RWPE2 (cell line): Measurements from ENCODE around the gene GRK5.

Source experiments
- ATAC-seq: fragments of 200-7000 bp; cut with Tn5 transposase; 3 replicates; pipeline ENCODE4 v1.9.1; 2021; ENCODE audit warnings: low read depth
- DNase-seq: peaks from one replicate; pipeline ENCODE4 v3.0.0-alpha.2; 2020; ENCODE audit warnings: low spot score
- H3K27ac ChIP-seq: fragments of 450-650 bp; 2 replicates; pipeline ENCODE4 v1.5.1; 2017; ENCODE audit warnings: mild to moderate bottlenecking; ENCODE audit not compliant: poor library complexity, severe bottlenecking
- H3K27me3 ChIP-seq: fragments of 250-450 bp; sonication (Bioruptor Pico); 2 replicates; pipeline ENCODE4 v1.5.1; 2021; ENCODE audit warnings: mild to moderate bottlenecking, moderate library complexity; ENCODE audit not compliant: insufficient read depth, poor library complexity, severe bottlenecking
- H3K36me3 ChIP-seq: fragments of 250-450 bp; sonication (Bioruptor Pico); 2 replicates; pipeline ENCODE4 v1.5.1; 2020; ENCODE audit warnings: low read depth, mild to moderate bottlenecking, moderate library complexity
- H3K4me1 ChIP-seq: fragments of 250-450 bp; sonication (Bioruptor Pico); 2 replicates; pipeline ENCODE4 v1.5.1; 2021; ENCODE audit warnings: mild to moderate bottlenecking, moderate library complexity; ENCODE audit not compliant: insufficient read depth, poor library complexity, severe bottlenecking
- H3K4me3 ChIP-seq: fragments of 250-450 bp; sonication (Bioruptor Pico); 2 replicates; pipeline ENCODE4 v1.5.1; 2021; ENCODE audit warnings: mild to moderate bottlenecking, moderate library complexity; ENCODE audit not compliant: severe bottlenecking
- H3K9me3 ChIP-seq: fragments of 250-450 bp; sonication (Bioruptor Pico); 2 replicates; pipeline ENCODE4 v1.5.1; 2021; ENCODE audit warnings: mild to moderate bottlenecking, moderate library complexity; ENCODE audit not compliant: severe bottlenecking
- TF ChIP-seq, protein P1 (sequence below): fragments of 450-650 bp; IDR thresholded peaks from one replicate; pipeline ENCODE4 v1.5.1; 2017; ENCODE audit warnings: mild to moderate bottlenecking, moderate library complexity; ENCODE audit not compliant: poor library complexity, severe bottlenecking

The GRK5 gene

DNA sequence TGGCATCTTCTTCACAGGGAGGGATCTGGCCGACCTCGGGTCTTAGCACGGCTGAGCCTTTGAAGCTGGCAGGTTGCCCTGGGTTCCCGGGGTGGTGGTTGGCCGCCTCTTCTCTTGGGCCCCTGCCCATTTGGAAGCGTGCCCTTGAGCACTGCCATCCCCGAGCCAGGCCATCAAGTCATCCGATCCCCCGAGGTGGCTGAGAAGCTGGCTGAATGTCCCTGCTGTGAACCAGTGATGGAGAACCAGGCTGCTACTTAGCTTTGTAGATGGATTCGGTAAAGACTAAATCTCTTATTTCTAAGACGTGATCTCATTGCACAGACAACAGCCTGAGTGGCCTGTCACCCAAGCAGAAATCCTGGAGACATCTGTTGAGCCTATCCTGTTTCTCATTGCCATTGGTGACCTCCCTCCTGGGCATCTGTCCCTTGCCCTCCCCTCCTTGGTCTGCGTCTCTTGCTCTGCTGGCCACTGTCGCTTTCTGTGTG lies 74.3 kb downstream of the GRK5 start:
- ATAC-seq (no peak), DNase-seq (no peak)
- no peak overlapping the region for H3K4me3 ChIP-seq
- no peak overlapping the region for H3K27ac ChIP-seq
- TF ChIP-seq, protein P1, sequence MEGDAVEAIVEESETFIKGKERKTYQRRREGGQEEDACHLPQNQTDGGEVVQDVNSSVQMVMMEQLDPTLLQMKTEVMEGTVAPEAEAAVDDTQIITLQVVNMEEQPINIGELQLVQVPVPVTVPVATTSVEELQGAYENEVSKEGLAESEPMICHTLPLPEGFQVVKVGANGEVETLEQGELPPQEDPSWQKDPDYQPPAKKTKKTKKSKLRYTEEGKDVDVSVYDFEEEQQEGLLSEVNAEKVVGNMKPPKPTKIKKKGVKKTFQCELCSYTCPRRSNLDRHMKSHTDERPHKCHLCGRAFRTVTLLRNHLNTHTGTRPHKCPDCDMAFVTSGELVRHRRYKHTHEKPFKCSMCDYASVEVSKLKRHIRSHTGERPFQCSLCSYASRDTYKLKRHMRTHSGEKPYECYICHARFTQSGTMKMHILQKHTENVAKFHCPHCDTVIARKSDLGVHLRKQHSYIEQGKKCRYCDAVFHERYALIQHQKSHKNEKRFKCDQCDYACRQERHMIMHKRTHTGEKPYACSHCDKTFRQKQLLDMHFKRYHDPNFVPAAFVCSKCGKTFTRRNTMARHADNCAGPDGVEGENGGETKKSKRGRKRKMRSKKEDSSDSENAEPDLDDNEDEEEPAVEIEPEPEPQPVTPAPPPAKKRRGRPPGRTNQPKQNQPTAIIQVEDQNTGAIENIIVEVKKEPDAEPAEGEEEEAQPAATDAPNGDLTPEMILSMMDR: no peak
- H3K9me3 ChIP-seq: no peaks in the 10 kb centered on the region
- H3K36me3 ChIP-seq: no peaks in the 10 kb centered on the region
- no peaks in the 10 kb centered on the region for H3K4me1 ChIP-seq
- no peaks in the 10 kb centered on the region for H3K27me3 ChIP-seq

GRCh38 chr10:119282446-119282845 lies 75.1 kb downstream of the GRK5 start:
- no peaks in the 10 kb centered on the region for H3K27me3 ChIP-seq
- H3K9me3 ChIP-seq: no peaks in the 10 kb centered on the region
- TF ChIP-seq, protein P1: no peak
- no peak overlapping the region for H3K27ac ChIP-seq
- no peaks in the 10 kb centered on the region for H3K36me3 ChIP-seq
- H3K4me3 ChIP-seq: no peak overlapping the region
- ATAC-seq (no peak), DNase-seq (no peak)
- no peaks in the 10 kb centered on the region for H3K4me1 ChIP-seq

GRCh38 chr10:119283387-119283786 lies 76.0 kb downstream of the GRK5 start:
- Histone ChIP-seq H3K9me3 (no peaks in the 10 kb centered on the region), H3K4me1 (no peaks in the 10 kb centered on the region), H3K27ac (no peak overlapping the region), H3K4me3 (no peak overlapping the region), H3K36me3 (no peaks in the 10 kb centered on the region), H3K27me3 (no peaks in the 10 kb centered on the region)
- TF ChIP-seq, protein P1: no peak
- ATAC-seq: no peak
- DNase-seq: no peak

GRCh38 chr10:119283818-119284217 lies 76.4 kb downstream of the GRK5 start:
- TF ChIP-seq, protein P1: no peak
- no peak overlapping the region for H3K4me3 ChIP-seq
- no peak for DNase-seq
- H3K9me3 ChIP-seq: no peaks in the 10 kb centered on the region
- H3K27me3 ChIP-seq: no peaks in the 10 kb centered on the region
- no peaks in the 10 kb centered on the region for H3K4me1 ChIP-seq
- no peaks in the 10 kb centered on the region for H3K36me3 ChIP-seq
- no peak for ATAC-seq
- no peak overlapping the region for H3K27ac ChIP-seq

DNA sequence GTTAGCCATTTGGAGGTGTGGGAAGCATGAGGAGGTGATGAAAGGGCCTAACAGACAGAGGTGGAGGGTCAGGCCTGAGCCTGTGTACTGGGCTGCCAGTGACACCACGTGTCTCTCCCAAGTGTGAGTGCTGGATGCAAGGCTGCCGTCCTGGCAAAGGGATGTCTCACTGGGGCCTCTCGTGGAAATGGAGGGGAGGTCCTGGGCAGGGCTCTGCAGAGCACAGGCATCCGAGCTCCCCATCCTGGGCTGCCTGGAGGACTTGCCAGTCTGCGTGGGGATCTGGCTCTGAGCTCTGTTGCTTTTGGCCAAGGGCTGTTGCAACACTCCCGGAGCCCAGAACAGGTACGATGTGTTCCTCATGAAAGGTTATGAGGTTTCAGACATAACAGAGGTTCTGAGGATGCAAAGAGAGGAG lies 77.3 kb downstream of the GRK5 start:
- no peak for ATAC-seq
- no peak overlapping the region for H3K27ac ChIP-seq
- no peaks in the 10 kb centered on the region for H3K36me3 ChIP-seq
- no peaks in the 10 kb centered on the region for H3K4me1 ChIP-seq
- TF ChIP-seq, protein P1: no peak
- H3K27me3 ChIP-seq: no peaks in the 10 kb centered on the region
- no peak overlapping the region for H3K4me3 ChIP-seq
- no peaks in the 10 kb centered on the region for H3K9me3 ChIP-seq
- DNase-seq: no peak
